Stimulated activated CD4-positive, alpha-beta T cell treated with anti-CD3 and anti-CD28 coated beads, Interleukin-2, amount 100 ng/mL, for 4 hours (primary cell): ENCODE measurements around the gene MYOG.

Source experiments
- DNase-seq: peaks from one replicate; pipeline ENCODE4 v3.0.0-alpha.2; 2020; ENCODE audit warnings: low read depth

The MYOG gene

GRCh38 chr1:203117611-203118575, 32.1 kb upstream of the MYOG start:
- no peak for DNase-seq

- no peak for DNase-seq
Observed at GRCh38 chr1:203116091-203116820, 30.4 kb upstream of the MYOG start.

GRCh38 chr1:203114202-203114601, 28.4 kb upstream of the MYOG start:
- no peak for DNase-seq

- DNase-seq = no peak
Observed at GRCh38 chr1:203113308-203113707, 27.5 kb upstream of the MYOG start.

- DNase-seq = no peak
Observed at GRCh38 chr1:203112475-203112874, 26.7 kb upstream of the MYOG start.

GRCh38 chr1:203104789-203105390, 19.1 kb upstream of the MYOG start:
- DNase-seq = no peak

- DNase-seq = no peak
Observed at GRCh38 chr1:203103829-203104495, 18.1 kb upstream of the MYOG start.

- DNase-seq = no peak
Observed at GRCh38 chr1:203103216-203103615, 17.4 kb upstream of the MYOG start.

GRCh38 chr1:203101813-203102634, 16.2 kb upstream of the MYOG start:
- DNase-seq = no peak

- no peak for DNase-seq
Observed at GRCh38 chr1:203100516-203100869, 14.7 kb upstream of the MYOG start.

GRCh38 chr1:203099805-203100515, 14.1 kb upstream of the MYOG start:
- DNase-seq = no peak

GRCh38 chr1:203098914-203099520, 13.2 kb upstream of the MYOG start:
- DNase-seq = no peak

- DNase-seq = no peak
Observed at GRCh38 chr1:203098445-203098844, 12.6 kb upstream of the MYOG start.

- DNase-seq = no peak
Observed at GRCh38 chr1:203097001-203097400, 11.2 kb upstream of the MYOG start.

GRCh38 chr1:203096566-203096965, 10.8 kb upstream of the MYOG start:
- no peak for DNase-seq

- DNase-seq = no peak
Observed at GRCh38 chr1:203095061-203095690, 9.4 kb upstream of the MYOG start.

- no peak for DNase-seq
Observed at GRCh38 chr1:203093754-203094410, 8.1 kb upstream of the MYOG start.

- DNase-seq = no peak
Observed at GRCh38 chr1:203091761-203092330, 6.0 kb upstream of the MYOG start.

- DNase-seq = no peak
Observed at GRCh38 chr1:203091199-203091477, 5.3 kb upstream of the MYOG start.
